Measurements from ENCODE around the gene OR52B6.
"Not testable (repeated sequence)": the region's sequence is repeated elsewhere in the genome, so short reads cannot be mapped to it uniquely, and the experiment has no call there.

The OR52B6 gene

GRCh38 chr11:5580577-5580976 is at the start of gene OR52B6:
TSS of gene OR52B6 (plus strand) at chr11:5580877. CDS start at chr11:5580877, 0 bp downstream.
- no peak for DNase-seq (ENCODE audit: low read depth in 2 of 3, low spot score in 2 of 3)

- no peak for DNase-seq (ENCODE audit: low read depth in 2 of 3, low spot score in 2 of 3)
These were observed 49.4 kb upstream of the OR52B6 start for GRCh38 chr11:5531053-5531831.

GRCh38 chr11:5534046-5534445 is 46.6 kb upstream of the OR52B6 start:
- no peak for DNase-seq (ENCODE audit: low read depth in 2 of 3, low spot score in 2 of 3)

- no peak for DNase-seq (ENCODE audit: low read depth in 2 of 3, low spot score in 2 of 3)
These were observed 44.2 kb upstream of the OR52B6 start for GRCh38 chr11:5536482-5536881.

- no peak for DNase-seq (ENCODE audit: low read depth in 2 of 3, low spot score in 2 of 3)
These were observed 39.2 kb upstream of the OR52B6 start for GRCh38 chr11:5541427-5541826.

- no peak for DNase-seq (ENCODE audit: low read depth in 2 of 3, low spot score in 2 of 3)
These were observed 34.2 kb upstream of the OR52B6 start for GRCh38 chr11:5546457-5546856.

GRCh38 chr11:5547982-5548381 is 32.7 kb upstream of the OR52B6 start:
- no peak for DNase-seq (ENCODE audit: low read depth in 2 of 3, low spot score in 2 of 3)

GRCh38 chr11:5548440-5548839 is 32.2 kb upstream of the OR52B6 start, which contains the start of gene OR52H1:
TSS of gene OR52H1 (minus strand) at chr11:5548540. CDS start at chr11:5545505, 3,035 bp downstream.
- no peak for DNase-seq (ENCODE audit: low read depth in 2 of 3, low spot score in 2 of 3)

GRCh38 chr11:5550440-5551095 is 30.1 kb upstream of the OR52B6 start:
- no peak for DNase-seq (ENCODE audit: low read depth in 2 of 3, low spot score in 2 of 3)

GRCh38 chr11:5553343-5553742 is 27.3 kb upstream of the OR52B6 start:
- no peak for DNase-seq (ENCODE audit: low read depth in 2 of 3, low spot score in 2 of 3)

- DNase-seq (ENCODE audit: low read depth in 2 of 3, low spot score in 2 of 3) = no peak
These were observed 24.0 kb upstream of the OR52B6 start for GRCh38 chr11:5556596-5557188.

GRCh38 chr11:5557751-5558150 is 22.9 kb upstream of the OR52B6 start:
- no peak for DNase-seq (ENCODE audit: low read depth in 2 of 3, low spot score in 2 of 3)

- no peak for DNase-seq (ENCODE audit: low read depth in 2 of 3, low spot score in 2 of 3)
These were observed 16.2 kb upstream of the OR52B6 start for GRCh38 chr11:5564259-5565019.

- DNase-seq (ENCODE audit: low read depth in 2 of 3, low spot score in 2 of 3) = no peak
These were observed 6.0 kb upstream of the OR52B6 start for GRCh38 chr11:5574654-5575053.

GRCh38 chr11:5575152-5575551 is 5.5 kb upstream of the OR52B6 start:
- DNase-seq (ENCODE audit: low read depth in 2 of 3, low spot score in 2 of 3) = no peak

- no peak for DNase-seq (ENCODE audit: low read depth in 2 of 3, low spot score in 2 of 3)
These were observed 3.6 kb upstream of the OR52B6 start for GRCh38 chr11:5577101-5577500.

- no peak for DNase-seq (ENCODE audit: low read depth in 2 of 3, low spot score in 2 of 3)
These were observed 337 bp downstream of the OR52B6 start for GRCh38 chr11:5581014-5581413.

GRCh38 chr11:5584458-5584857 is 3.8 kb downstream of the OR52B6 start:
- not testable (repeated sequence) for DNase-seq (ENCODE audit: low read depth in 2 of 3, low spot score in 2 of 3)

- not testable (repeated sequence) for DNase-seq (ENCODE audit: low read depth in 2 of 3, low spot score in 2 of 3)
These were observed 9.2 kb downstream of the OR52B6 start for GRCh38 chr11:5589906-5590305.

- no peak for DNase-seq (ENCODE audit: low read depth in 2 of 3, low spot score in 2 of 3)
These were observed 10.9 kb downstream of the OR52B6 start for GRCh38 chr11:5591613-5592012.

GRCh38 chr11:5592615-5593014 is 11.9 kb downstream of the OR52B6 start:
- DNase-seq (ENCODE audit: low read depth in 2 of 3, low spot score in 2 of 3) = no peak
